Thyroid gland (tissue), 4 donors: ENCODE results near the gene TMEM208.

Source experiments
- CTCF ChIP-seq, 6 experiments: fragments of 200-600 bp in 3 of 6; fragments of 450-650 bp in 3 of 6; sonication (generic) in 3 of 6; IDR thresholded peaks; one replicate each; pipeline ENCODE4 v1.5.1; 2016 to 2019; ENCODE audit warnings: antibody characterized with exemption in 6 of 6, mild to moderate bottlenecking in 2 of 6, inconsistent platforms in 1 of 6, moderate library complexity in 1 of 6
- POLR2A ChIP-seq, 2 donors: fragments of 450-650 bp; IDR thresholded peaks; one replicate each; pipeline ENCODE4 v1.6.1; 2017; ENCODE audit warnings: antibody characterized with exemption in 2 of 2, mild to moderate bottlenecking in 2 of 2, moderate library complexity in 1 of 2

- TF ChIP-seq CTCF (IDR thresholded peaks at IDR 0.05), result peak in 2 of 6 experiments; percentile 22 to 26
- peak in 1 of 2 donors; percentile 64 for TF ChIP-seq POLR2A (IDR thresholded peaks at IDR 0.05)
These were observed 48.9 kb upstream of the TMEM208 start for GRCh38 chr16:67177743-67178699.
